Measurements from ENCODE around the gene DHRS9. TPM values are rescaled to one million over a fixed set of nuclear protein-coding genes. Genes with fewer than 3 reads are reported as not detected.
A peak's percentile ranks its signal among the peaks of the same experiment; 100 is the strongest.

The DHRS9 gene
- total and polyA plus RNA-seq, 3 donors from 2014 or later, result 2.3 to 16.5 (median 2.4) TPM

GRCh38 chr2:169114056-169114455 is 44.7 kb downstream of the DHRS9 start:
- H3K27ac ChIP-seq, result no peak overlapping the region
- no peaks in the 10 kb centered on the region for H3K9me3 ChIP-seq
- H3K4me1 ChIP-seq, result peaks cover 24% of the 10 kb centered on the region
- no peak overlapping the region for H3K4me3 ChIP-seq
- no peak for TF ChIP-seq POLR2A (IDR thresholded peaks at IDR 0.05)
- TF ChIP-seq, protein P1, sequence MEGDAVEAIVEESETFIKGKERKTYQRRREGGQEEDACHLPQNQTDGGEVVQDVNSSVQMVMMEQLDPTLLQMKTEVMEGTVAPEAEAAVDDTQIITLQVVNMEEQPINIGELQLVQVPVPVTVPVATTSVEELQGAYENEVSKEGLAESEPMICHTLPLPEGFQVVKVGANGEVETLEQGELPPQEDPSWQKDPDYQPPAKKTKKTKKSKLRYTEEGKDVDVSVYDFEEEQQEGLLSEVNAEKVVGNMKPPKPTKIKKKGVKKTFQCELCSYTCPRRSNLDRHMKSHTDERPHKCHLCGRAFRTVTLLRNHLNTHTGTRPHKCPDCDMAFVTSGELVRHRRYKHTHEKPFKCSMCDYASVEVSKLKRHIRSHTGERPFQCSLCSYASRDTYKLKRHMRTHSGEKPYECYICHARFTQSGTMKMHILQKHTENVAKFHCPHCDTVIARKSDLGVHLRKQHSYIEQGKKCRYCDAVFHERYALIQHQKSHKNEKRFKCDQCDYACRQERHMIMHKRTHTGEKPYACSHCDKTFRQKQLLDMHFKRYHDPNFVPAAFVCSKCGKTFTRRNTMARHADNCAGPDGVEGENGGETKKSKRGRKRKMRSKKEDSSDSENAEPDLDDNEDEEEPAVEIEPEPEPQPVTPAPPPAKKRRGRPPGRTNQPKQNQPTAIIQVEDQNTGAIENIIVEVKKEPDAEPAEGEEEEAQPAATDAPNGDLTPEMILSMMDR (IDR thresholded peaks at IDR 0.05), result no peak
- H3K27me3 ChIP-seq, result no peaks in the 10 kb centered on the region
- DNase-seq, result no peak
- no peaks in the 10 kb centered on the region for H3K36me3 ChIP-seq (ENCODE audit: low read depth, missing control alignments)
- intact Hi-C loops (cut with DNase I; ENCODE audit: low total_unique reads), result no loop called here
- WGBS, 2 donors, result 92 to 93% methylated on average over 4 of the region's 4 CpGs

DNA sequence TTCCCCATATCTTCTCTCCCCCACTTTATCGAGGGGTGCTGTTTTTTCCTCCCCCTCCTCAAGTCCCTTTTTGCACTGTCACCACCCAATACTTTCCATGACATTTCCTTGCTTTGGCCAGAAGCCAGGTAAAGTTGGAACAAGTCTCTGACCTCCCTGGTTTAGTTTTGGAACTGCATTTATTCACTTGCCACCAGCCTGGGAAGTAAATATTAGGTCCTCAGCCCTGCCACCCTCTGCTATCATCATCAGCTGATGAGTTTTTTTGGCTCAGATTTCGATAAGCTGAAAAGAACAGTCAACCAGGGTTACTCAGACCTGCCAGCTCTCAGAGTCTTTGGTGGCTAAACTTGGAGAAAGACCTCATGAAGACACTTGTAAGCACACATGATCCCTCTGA is 47.0 kb downstream of the DHRS9 start:
- no peaks in the 10 kb centered on the region for H3K9me3 ChIP-seq
- H3K27me3 ChIP-seq, result no peaks in the 10 kb centered on the region

DNA sequence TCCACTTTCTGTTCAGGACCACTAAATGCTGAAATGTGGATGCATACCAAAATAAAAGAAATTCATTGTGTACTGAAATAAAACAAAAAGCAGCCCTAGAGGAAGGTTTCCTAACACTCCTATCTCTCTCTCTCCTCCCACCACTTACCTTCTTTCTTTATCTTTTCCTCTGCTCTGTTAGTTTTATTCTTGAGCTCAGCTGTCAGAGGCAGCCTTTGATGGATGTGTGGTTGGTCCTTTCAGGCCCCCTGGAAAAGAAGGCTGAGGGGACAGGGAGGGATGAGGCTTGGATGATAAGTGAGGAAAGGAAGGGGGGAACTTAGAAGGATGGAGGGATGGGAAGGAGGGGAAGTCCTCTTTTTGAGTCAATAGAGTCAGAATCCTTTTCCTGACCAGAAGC is 47.6 kb downstream of the DHRS9 start:
- no peak for DNase-seq
- TF ChIP-seq, protein P1 (IDR thresholded peaks at IDR 0.05), result no peak
- TF ChIP-seq POLR2A (IDR thresholded peaks at IDR 0.05), result no peak
- intact Hi-C loops (cut with DNase I; ENCODE audit: low total_unique reads), result no loop called here
- Histone ChIP-seq H3K4me1 (peaks cover 31% of the 10 kb centered on the region), H3K36me3 (ENCODE audit: low read depth, missing control alignments) (no peaks in the 10 kb centered on the region), H3K27me3 (no peaks in the 10 kb centered on the region), H3K9me3 (no peaks in the 10 kb centered on the region), H3K4me3 (no peak overlapping the region), H3K27ac (no peak overlapping the region)

More for the DNA sequence above, 47.0 kb downstream of the DHRS9 start:
- WGBS, 2 donors, result 45 to 48% methylated on average over 2 of the region's 2 CpGs
- Histone ChIP-seq H3K4me1 (peaks cover 31% of the 10 kb centered on the region), H3K27ac (no peak overlapping the region), H3K36me3 (ENCODE audit: low read depth, missing control alignments) (no peaks in the 10 kb centered on the region), H3K4me3 (no peak overlapping the region)
- TF ChIP-seq, protein P1 (IDR thresholded peaks at IDR 0.05), result no peak
- no peak for TF ChIP-seq POLR2A (IDR thresholded peaks at IDR 0.05)
- intact Hi-C loops (cut with DNase I; ENCODE audit: low total_unique reads), result no loop called here
- no peak for DNase-seq

DNA sequence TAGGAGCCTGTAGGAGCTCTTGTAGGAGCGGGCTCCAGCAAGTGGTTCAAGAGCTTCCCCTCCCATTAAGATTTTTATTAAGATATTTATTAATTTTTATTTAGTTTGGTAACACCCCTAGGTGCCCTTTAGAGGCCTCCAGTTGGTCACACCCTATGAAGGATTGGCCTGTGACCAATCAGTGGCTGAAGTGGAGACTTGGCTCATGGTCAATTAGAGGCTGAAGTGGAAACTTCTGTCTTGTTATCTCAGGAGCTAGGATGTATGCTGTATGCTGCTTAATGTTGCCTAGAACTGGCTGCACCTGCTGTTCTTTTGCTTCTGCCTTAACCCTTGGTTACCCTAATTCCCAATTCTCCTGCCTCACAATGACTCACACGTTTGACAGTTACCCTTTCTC is 48.7 kb downstream of the DHRS9 start:
- H3K9me3 ChIP-seq, result no peaks in the 10 kb centered on the region
- peak; percentile 34 for DNase-seq
- H3K27me3 ChIP-seq, result no peaks in the 10 kb centered on the region
- WGBS, 2 donors, result 56 to 80% methylated on average over 2 of the region's 2 CpGs
- no peaks in the 10 kb centered on the region for H3K36me3 ChIP-seq (ENCODE audit: low read depth, missing control alignments)
- H3K4me3 ChIP-seq, result no peak overlapping the region
- peak overlapping the region; percentile 24 to 51 for H3K27ac ChIP-seq
- H3K4me1 ChIP-seq, result peaks cover 31% of the 10 kb centered on the region
- TF ChIP-seq POLR2A (IDR thresholded peaks at IDR 0.05), result no peak
- TF ChIP-seq, protein P1 (IDR thresholded peaks at IDR 0.05), result no peak
- intact Hi-C loops (cut with DNase I; ENCODE audit: low total_unique reads), result no loop called here

DNA sequence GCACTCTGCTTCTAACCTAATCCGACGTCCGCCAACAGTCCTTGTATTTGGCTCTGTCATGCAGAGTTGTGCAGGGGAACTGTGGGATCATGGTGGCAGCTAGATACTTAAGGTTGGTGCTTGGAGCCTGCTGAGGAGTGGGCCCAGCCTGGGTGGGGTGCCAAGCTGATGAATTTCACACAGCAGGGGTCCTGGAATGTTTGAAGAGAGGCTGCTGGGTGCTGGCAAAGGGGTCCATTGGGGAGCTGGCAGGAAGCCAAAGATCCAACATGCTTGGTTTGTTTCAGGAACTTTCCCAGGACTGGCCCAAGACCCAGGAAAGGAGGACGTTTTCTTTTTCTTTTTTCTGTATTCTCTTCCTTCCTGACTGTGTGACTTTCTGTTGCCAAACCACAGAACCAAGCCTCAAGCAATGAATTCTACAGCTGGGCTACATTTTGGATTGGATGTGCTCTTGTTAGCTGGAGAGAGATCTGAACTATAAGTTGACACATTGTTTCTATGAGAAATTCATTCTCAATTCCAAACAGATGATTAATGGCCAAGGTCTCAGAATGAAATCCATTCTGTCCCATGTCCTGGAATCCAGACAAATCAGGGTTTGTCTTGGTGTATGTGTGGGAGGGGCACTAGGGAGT is 49.9 kb downstream of the DHRS9 start:
- WGBS, 2 donors, result 54 to 69% methylated on average over 4 of the region's 4 CpGs
- intact Hi-C loops (cut with DNase I; ENCODE audit: low total_unique reads), result no loop called here
- Histone ChIP-seq H3K36me3 (ENCODE audit: low read depth, missing control alignments) (no peaks in the 10 kb centered on the region), H3K9me3 (no peaks in the 10 kb centered on the region), H3K4me1 (peaks cover 31% of the 10 kb centered on the region), H3K27me3 (no peaks in the 10 kb centered on the region), H3K27ac (peak overlapping the region; percentile 18 to 73), H3K4me3 (no peak overlapping the region)
- no peak for TF ChIP-seq POLR2A (IDR thresholded peaks at IDR 0.05)
- TF ChIP-seq, protein P1 (IDR thresholded peaks at IDR 0.05), result no peak
- DNase-seq, result peak; percentile 42

All from testis (tissue), 3 donors.